ENCODE results near the gene ELK3.

The ELK3 gene

DNA sequence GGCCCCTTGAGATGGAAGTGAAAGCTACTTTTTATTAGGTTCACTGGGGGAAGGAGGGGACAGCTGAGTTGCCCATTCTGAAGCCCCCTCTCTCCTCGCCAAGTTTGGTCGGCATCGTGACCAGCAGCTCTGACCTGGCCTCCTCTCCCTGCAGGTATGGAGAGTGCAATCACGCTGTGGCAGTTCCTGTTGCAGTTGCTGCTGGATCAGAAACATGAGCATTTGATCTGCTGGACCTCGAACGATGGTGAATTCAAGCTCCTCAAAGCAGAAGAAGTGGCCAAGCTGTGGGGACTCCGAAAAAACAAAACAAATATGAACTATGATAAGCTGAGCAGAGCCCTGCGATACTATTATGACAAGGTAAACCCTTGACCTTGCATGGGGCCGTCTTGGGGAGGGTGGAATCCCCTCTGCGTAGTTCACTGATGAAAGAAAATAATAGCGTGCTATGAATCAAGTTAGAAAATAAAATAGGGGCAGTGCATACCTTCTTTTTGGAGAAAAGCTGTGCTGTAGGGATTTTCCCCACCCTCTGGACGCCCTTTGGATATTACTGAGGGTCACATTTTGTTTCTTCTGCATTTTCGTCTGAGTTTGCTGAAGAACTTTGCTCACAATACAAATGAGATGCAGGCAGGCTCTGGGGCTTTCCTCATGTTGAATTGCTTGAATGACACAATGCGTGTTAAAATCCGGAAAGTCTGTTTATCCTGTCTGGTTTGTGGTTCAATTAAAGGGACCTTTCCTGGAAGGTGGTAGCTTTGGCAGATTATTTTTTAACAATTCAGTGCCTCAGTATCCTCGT is 29.4 kb downstream of the ELK3 start:
- H3K27me3 ChIP-seq (replicated peaks) = no peaks in the 10 kb centered on the region
- peaks cover 40% of the 10 kb centered on the region for H3K36me3 ChIP-seq (replicated peaks)
- no peak for DNase-seq
- TF ChIP-seq, protein P1, sequence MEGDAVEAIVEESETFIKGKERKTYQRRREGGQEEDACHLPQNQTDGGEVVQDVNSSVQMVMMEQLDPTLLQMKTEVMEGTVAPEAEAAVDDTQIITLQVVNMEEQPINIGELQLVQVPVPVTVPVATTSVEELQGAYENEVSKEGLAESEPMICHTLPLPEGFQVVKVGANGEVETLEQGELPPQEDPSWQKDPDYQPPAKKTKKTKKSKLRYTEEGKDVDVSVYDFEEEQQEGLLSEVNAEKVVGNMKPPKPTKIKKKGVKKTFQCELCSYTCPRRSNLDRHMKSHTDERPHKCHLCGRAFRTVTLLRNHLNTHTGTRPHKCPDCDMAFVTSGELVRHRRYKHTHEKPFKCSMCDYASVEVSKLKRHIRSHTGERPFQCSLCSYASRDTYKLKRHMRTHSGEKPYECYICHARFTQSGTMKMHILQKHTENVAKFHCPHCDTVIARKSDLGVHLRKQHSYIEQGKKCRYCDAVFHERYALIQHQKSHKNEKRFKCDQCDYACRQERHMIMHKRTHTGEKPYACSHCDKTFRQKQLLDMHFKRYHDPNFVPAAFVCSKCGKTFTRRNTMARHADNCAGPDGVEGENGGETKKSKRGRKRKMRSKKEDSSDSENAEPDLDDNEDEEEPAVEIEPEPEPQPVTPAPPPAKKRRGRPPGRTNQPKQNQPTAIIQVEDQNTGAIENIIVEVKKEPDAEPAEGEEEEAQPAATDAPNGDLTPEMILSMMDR (IDR thresholded peaks at IDR 0.05; ENCODE audit: low read depth, low read length, missing control alignments) = no peak
- peak overlapping the region; percentile 28 for H3K27ac ChIP-seq
- H3K4me3 ChIP-seq (ENCODE audit: low read depth, low read length) = no peak overlapping the region
- in situ Hi-C loops (cut with HindIII; ENCODE audit: low pct_ligation_motif_present, low sequenced_read_pairs) = loop anchor here (25.0 kb wide), 1 partner anchor 161 kb away; no protein-coding TSS in a partner anchor

DNA sequence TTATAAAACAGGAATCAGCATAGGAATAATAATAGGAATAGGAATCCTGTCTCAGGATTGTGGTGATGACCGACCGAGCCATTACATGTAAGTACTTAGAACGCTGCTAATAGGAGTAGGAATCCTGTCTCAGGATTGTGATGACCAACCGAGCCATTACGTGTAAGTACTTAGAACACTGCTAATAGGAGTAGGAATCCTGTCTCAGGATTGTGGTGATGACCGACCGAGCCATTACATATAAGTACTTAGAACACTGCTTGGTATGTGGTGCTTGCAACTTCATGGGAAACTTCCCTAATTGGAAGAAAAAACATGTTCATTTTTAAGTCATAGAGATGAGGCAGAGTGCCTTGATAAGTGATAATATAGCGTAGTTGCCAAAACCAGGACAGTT is 30.0 kb downstream of the ELK3 start:
- in situ Hi-C loops (cut with HindIII; ENCODE audit: low pct_ligation_motif_present, low sequenced_read_pairs) = loop anchor here (25.0 kb wide), 1 partner anchor 162 kb away; no protein-coding TSS in a partner anchor
- TF ChIP-seq, protein P1 (IDR thresholded peaks at IDR 0.05; ENCODE audit: low read depth, low read length, missing control alignments) = no peak
- Histone ChIP-seq H3K27me3 (replicated peaks) (no peaks in the 10 kb centered on the region), H3K36me3 (replicated peaks) (peaks cover 45% of the 10 kb centered on the region), H3K27ac (peak overlapping the region; percentile 28), H3K4me3 (ENCODE audit: low read depth, low read length) (no peak overlapping the region)
- DNase-seq = no peak

DNA sequence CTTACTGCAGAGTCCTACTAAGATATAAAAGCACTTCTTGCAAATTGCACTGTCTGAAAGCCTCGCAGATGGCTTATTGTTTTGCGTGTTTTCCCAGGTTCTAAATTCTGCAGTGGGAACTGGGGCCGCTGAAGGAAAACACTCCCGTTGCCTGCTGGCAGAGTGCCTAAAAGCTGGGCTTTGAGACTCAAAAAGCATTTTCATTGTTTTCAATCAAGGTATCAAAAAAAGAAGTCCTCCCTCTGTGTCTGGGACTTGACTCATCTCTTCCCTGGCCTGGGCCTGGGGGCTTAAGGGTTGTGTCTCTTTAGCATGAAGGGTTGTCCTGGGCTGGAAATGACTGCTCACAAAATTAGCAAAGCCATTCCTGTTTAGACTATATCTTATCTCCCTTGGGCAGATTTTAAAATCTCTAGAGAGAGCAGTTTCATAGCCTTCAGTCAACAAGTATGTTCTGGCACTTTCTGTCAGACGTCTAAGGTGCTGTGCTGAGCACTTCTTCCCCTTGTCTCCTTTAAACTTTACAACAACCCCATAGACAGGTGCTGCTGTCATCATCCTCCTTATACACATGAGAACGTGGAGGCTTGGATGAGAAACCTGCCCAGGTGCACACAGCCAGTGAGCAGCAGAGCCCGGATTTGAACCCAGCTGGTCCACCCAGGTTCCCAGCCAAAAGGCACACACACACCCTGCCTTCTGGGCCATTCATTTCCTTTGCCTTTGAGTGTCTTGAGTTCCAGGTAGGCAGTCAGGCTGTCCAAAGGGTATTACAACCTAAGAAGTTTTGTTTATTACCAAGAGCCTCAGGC is 31.1 kb downstream of the ELK3 start:
- in situ Hi-C loops (cut with HindIII; ENCODE audit: low pct_ligation_motif_present, low sequenced_read_pairs) = no loop called here
- Histone ChIP-seq H3K36me3 (replicated peaks) (peaks cover 45% of the 10 kb centered on the region), H3K27ac (peak overlapping the region; percentile 28), H3K27me3 (replicated peaks) (no peaks in the 10 kb centered on the region), H3K4me3 (ENCODE audit: low read depth, low read length) (no peak overlapping the region)
- no peak for DNase-seq
- TF ChIP-seq, protein P1 (IDR thresholded peaks at IDR 0.05; ENCODE audit: low read depth, low read length, missing control alignments) = no peak

DNA sequence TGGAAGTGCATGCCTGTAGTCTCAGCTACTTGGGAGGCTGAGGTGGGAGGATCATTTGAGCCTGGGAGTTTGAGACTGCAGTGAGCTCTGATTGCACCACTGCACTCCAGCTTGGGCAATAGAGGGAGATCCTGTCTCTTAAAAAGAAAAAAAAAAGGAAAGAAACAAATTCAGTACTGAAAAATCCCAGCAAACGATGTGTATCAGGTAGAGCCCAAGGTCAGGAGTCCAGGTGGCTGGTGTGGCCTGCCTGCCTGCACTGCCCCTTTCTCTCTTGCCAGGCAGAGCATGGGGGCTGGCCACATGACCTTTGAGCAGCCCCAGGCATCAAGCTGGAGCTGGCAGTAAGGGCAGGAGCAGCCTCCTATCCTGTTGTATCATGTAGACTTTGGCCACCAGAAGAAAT is 31.8 kb downstream of the ELK3 start:
- Histone ChIP-seq H3K27me3 (replicated peaks) (no peaks in the 10 kb centered on the region), H3K36me3 (replicated peaks) (peaks cover 53% of the 10 kb centered on the region), H3K27ac (no peak overlapping the region), H3K4me3 (ENCODE audit: low read depth, low read length) (no peak overlapping the region)
- in situ Hi-C loops (cut with HindIII; ENCODE audit: low pct_ligation_motif_present, low sequenced_read_pairs) = no loop called here
- TF ChIP-seq, protein P1 (IDR thresholded peaks at IDR 0.05; ENCODE audit: low read depth, low read length, missing control alignments) = no peak
- no peak for DNase-seq

DNA sequence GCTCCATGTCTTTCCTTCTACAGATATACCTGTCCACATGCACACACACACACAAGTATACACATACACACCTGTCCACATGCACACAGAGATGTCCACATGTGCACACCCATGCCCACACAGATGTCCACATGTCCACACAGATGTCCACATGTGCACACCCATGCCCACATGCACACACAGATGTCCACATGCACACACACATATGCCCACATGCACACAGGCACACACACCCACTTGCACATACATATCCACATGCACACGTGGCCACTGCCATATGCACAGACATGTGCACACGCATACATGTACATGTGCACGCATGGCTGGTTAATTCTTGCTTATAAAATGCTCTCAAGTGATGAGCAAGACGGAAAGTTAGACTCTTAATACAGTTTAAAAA is 32.2 kb downstream of the ELK3 start:
- H3K27ac ChIP-seq = no peak overlapping the region
- H3K4me3 ChIP-seq (ENCODE audit: low read depth, low read length) = no peak overlapping the region
- no peak for DNase-seq
- in situ Hi-C loops (cut with HindIII; ENCODE audit: low pct_ligation_motif_present, low sequenced_read_pairs) = no loop called here
- H3K27me3 ChIP-seq (replicated peaks) = no peaks in the 10 kb centered on the region
- TF ChIP-seq, protein P1 (IDR thresholded peaks at IDR 0.05; ENCODE audit: low read depth, low read length, missing control alignments) = no peak
- H3K36me3 ChIP-seq (replicated peaks) = peaks cover 57% of the 10 kb centered on the region

Data from brain microvascular endothelial cell (primary cell).